NCI-H146 treated with DMSO at 0.1 percent for 48 hours (cell line): Measurements from ENCODE around the gene CEP170B.
"Not testable (repeated sequence)": the region's sequence is repeated elsewhere in the genome, so short reads cannot be mapped to it uniquely, and the experiment has no call there.

Experiments
- DNase-seq: peaks from one replicate; lab custom pipeline; 2025; ENCODE audit not compliant: unreplicated experiment; lab: John Stamatoyannopoulos, UW

Gene CEP170B

DNA sequence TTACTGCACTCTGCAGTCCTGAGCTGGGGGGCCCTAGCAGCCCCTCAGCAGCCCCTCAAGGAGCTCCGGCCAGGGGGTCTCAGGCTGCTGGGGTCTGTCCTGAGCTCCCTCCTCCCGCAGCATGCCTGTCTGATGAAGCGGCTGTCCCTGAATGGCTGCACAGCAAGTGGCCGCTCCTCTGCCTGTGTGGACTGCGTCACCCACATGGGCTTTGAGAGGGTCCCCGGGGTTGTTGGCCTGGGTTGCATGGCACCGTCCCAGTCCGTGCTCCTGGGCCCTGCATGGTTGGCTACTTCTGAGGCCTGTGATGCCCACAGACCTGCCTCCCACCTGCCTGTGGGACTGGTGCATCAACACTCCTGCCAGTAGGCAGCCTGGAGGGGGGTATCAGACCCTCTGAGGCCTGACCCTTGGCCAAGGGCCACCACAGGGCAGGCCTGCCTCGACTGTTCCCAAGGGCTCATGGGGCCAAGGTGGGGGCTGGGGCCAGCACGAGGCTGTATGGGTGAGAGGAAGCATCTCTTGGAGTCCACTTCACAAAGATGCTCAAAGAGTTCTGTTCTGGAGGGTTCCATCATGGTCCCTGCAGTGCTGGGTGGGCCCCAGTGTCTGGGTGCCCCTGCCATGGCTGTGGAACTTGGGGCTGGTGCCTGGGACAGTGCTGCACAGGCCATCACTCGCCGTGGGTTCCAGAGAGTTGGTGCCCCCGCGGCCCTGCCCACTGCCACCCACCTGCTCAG lies 12.2 kb downstream of the CEP170B start:
- no peak for DNase-seq

DNA sequence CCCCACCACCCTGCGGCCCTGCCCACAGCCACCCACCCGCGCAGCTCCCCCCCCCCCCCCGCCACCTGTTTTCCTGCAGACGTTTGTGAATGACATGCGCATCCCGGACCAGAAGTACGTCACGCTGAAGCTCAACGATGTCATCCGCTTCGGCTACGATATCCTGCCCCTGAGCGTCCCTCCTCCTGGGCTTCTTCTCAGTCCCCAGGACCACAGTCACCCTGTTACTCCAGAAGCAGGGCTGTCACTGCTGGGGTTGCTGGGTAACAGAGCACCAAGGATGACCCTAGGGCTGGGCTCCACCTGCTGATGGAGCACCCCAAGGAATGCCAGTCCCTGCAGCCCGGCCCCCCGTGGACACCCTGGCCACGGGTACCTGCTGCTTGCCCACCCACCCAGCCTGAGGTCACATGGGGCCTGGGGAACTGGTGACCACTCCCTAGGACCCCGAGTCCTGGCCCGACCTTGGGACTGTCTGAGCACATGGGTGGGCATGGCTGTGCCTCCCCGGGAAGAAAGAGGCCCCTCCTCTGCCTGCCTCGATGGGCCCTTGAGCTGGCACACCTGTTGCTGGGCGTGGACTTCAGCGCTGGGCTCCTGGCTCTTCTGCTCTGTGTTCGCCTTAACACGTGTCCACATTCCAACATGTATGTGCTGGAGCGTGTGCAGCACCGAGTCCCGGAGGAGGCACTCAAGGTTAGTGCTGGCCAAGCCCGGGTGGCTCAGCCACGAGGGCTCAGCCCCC lies 12.9 kb downstream of the CEP170B start:
- DNase-seq = no peak

DNA sequence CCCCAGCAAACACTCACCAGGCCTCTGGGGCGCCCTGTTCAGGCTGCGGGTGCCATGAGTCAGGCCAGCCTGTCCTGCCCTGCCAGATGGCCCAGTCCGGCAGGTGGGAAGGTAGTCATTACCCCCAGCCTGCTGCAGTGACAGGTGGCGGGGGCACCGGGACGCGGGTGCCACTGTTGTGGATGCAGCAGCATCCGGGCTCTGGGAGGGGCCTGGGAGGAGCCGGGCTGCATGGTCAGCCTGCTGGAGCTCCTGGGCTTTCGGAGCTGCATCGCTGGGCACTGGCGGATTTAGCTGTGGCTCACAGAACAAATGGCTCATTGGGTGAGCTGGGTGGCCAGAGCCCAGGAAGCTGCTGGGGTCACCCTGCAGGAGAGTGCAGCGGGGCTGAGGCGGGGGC lies 13.5 kb downstream of the CEP170B start:
- no peak for DNase-seq

DNA sequence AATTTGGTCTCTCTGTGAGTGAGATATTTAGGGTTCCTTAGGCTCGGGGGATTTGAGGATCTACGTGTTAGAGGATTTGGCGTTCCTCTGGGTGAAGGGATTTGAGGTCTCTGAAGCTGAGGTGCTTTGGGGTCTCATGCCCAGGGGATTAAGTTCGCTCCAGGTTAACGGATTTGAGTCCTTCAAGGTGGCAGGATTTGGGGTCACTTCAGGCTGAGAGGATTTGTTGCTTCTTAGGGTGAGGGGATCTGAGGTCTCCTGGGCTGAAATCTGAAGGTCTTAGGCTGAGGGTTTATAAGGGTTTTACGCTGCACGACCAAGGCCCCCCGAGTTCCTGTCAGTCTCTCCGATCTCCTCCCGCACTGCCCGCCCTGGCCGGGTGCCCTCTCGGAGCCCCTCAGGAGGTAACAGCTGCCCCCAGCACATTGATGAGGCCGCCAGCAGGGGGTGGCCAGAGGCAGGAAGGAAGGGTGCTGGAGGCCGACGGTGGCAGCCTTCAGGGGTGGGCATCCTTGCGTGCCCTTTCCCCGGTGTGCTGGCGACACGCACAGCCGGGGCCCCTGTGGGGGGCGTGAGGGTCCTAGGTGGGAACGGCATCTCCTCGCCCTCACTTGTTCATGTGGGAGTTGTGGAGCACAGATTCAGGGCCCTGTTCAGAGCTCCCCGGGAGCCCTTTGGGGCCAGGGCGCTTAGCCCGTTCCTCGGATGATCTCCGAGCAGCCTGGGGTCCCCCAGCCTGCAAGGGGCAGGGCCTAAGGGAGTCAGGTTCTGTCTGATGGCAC lies 14.3 kb downstream of the CEP170B start:
- DNase-seq = no peak

- DNase-seq = no peak
Observed at GRCh38 chr14:104879983-104880565, 15.0 kb downstream of the CEP170B start.

DNA sequence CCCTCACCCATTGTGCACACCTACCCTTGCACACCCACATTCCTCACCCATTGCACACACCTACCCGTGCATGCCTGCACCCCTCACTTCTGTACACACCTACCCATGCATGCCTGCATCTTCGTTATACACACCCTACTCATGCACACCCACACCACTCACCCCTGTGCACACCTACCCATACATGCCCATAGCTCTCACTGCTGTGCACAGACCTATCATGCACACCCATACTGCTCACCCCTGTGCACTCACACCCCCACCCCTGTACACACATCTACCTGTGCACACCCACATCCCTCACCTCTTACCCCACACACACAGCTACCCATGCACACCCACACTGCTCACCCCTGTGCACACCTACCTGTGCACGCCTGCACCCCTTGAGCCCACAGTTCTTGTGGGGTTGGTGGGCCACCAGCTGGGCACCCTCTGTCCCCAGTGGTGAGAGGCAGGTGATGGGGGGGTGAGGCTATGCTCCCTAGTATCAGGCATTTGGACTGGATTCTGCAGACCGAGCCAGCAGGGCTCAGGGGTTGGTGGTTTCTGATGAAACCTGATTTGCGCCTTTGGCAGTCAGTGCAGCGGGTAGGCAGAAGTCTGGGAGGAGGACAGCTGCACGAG lies 15.6 kb downstream of the CEP170B start:
- no peak for DNase-seq

GRCh38 chr14:104881369-104881979 lies 16.4 kb downstream of the CEP170B start:
- peak; percentile 43 for DNase-seq

DNA sequence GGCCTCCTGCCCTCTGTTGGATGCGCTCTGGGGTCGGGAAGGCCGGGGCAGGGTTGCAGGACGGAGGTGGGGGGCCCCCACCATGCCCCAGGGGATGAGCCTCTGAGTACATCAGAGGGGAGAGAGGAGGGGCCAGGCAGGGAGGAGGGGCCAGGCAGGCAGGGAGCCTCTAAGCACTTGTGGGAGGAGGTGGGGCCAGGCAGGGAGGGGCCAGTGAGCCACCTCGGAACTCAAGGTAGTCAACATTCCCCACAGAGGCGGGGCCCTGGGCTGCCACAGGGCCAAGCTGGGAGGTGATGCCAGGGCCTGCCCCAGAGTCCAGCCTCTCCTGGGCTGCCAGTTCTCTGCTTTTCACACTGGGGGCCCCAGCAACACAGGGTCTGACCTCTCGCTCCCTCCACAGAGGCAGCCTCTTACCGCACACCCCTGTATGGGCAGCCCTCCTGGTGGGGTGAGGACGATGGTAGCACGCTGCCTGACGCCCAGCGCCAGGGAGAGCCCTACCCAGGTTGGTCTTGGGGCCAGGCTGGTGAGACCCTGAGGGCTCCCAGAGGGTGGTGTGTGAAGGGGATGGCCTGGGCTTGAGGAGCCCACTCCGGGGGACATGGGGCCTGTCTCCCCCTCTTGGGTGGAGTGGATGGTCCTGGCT lies 17.4 kb downstream of the CEP170B start:
- no peak for DNase-seq

GRCh38 chr14:104882991-104883660 lies 18.1 kb downstream of the CEP170B start:
- DNase-seq = no peak

DNA sequence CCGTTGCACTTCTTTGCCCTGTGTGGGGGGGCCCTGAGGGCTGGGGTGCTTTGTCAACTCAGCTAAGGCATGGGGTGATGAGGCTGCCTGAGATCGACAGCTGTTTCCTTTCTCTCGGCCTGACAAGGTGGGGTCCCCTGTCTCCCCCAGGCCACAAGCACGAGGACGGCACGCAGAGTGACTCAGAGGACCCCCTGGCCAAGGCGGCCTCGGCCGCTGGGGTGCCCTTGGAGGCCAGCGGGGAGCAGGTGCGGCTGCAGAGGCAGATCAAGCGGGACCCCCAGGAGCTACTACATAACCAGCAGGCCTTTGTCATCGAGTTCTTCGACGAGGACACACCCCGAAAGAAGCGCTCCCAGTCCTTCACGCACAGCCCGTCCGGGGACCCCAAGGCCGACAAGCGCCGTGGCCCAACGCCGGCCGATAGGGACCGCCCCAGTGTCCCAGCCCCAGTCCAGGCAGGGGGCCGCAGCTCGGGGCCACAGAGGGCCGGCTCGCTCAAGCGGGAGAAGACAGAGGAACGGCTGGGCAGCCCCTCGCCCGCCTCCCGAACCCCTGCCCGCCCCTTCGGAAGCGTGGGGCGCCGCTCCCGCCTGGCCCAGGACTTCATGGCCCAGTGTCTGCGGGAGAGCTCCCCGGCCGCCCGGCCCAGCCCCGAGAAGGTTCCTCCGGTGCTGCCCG lies 18.8 kb downstream of the CEP170B start:
- DNase-seq = no peak

DNA sequence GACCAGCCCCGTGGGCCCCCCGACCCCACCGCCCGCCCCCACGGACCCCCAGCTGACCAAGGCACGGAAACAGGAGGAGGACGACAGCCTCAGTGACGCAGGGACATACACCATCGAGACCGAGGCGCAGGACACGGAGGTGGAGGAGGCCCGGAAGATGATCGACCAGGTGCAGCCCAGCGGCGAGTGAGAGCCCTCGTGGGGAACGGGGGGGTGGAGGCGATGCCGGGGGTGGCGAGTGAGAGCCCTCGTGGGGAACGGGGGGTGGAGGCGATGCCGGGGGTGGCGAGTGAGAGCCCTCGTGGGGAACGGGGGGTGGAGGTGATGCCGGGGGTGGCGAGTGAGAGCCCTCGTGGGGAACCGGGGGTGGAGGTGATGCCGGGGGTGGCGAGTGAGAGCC lies 19.3 kb downstream of the CEP170B start:
- DNase-seq = not testable (repeated sequence)

GRCh38 chr14:104885031-104885972 lies 20.2 kb downstream of the CEP170B start:
- no peak for DNase-seq

GRCh38 chr14:104885973-104886689 lies 21.1 kb downstream of the CEP170B start:
- DNase-seq = no peak

DNA sequence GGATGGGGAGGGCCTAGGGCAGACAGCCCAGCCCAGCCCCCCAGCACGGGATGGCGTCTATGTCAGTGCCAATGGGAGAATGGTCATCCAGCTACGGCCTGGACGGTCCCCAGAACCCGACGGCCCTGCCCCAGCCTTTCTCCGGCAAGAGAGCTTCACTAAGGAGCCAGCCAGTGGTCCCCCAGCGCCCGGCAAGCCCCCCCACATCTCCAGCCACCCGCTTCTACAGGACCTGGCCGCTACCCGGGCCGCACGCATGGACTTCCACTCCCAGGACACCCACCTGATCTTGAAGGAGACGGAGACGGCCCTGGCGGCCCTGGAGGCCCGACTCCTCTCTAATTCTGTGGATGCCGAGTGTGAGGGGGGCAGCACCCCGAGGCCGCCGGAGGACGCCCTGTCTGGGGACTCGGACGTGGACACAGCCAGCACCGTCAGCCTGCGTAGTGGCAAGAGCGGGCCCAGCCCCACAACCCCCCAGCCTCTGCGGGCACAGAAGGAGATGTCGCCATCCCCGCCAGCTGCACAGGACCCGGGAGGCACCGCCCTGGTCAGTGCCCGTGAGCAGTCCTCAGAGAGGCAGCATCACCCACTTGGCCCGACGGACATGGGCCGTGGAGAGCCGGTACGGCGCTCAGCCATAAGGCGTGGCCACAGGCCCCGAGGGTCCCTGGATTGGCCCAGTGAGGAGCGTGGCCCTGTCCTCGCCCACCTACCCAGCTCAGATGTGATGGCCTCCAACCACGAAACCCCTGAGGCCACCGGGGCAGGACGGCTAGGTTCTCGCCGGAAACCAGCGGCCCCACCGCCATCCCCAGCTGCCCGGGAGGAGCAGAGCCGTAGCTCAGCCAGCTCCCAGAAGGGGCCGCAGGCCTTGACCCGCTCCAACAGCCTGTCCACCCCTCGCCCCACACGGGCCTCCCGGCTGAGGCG lies 21.9 kb downstream of the CEP170B start:
- no peak for DNase-seq

DNA sequence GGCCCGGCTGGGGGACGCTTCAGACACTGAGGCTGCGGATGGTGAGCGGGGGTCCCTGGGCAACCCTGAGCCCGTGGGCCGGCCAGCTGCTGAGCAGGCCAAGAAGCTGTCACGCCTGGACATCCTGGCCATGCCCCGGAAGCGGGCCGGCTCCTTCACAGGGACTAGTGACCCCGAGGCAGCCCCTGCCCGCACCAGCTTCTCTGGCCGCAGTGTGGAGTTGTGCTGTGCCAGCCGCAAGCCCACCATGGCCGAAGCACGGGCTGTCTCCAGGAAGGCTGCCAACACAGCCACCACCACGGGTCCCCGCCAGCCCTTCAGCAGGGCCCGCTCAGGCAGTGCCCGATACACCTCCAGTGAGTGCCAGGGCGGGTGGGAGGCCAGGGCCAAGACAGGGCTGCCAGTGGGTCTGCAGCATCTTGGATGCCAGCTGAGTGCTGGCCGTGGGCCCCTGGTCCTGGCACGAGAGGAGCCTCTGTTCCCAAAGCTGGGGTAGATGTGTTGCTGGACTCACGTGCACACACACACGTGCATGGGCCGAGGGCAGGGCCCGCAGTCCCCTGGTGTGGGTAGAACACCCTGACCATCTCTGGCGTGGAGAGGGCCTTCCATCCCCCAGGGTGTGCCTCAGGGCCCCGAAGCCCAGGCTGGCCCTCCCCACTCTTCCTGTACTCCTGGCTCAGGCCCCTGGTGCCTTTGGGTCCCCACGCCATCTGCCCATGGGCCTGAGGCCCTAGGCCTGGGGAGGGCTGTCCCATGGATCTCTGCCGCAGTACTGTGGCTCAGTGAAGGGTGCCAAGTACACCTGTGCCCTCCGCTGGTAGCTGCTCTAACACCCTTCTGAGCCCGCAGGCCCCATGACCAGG lies 22.8 kb downstream of the CEP170B start:
- DNase-seq = no peak
